AG09319 (cell line): Measurements from ENCODE around the gene MRPS11.

Source experiments
- DNase-seq: peaks from one replicate; pipeline ENCODE4 v3.0.0-alpha.2; 2010; ENCODE audit warnings: low read depth; ENCODE audit errors: extremely low read depth
- CTCF ChIP-seq: IDR thresholded peaks from 2 replicates; pipeline ENCODE4 v1.5.1; 2011; ENCODE audit warnings: low read depth, mild to moderate bottlenecking, inconsistent platforms, low read length, moderate library complexity

The MRPS11 gene

DNA sequence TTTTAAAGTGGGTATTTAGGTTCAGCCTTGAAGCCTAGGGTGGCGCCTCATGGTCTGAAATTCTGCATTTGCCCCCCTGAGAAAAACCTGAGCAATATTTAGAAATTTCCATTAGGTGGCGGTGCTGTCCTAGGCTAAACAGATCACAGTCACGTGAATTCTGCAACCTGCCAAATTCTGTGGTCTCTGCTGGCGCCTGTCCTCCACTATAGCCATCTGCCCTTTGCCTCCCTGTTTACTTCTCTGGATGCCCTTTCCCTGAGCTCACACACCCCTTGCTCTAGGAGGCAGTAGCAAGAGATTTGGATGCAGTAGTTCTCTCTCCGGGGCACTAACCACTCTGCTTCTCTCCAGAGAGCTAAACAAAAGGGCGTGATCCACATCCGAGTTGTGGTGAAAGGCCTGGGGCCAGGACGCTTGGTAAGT lies 9.1 kb downstream of the MRPS11 start:
- TF ChIP-seq CTCF = peak; percentile 48

GRCh38 chr15:88477126-88477525 lies 9.6 kb downstream of the MRPS11 start:
- DNase-seq = no peak
- TF ChIP-seq CTCF = no peak

More for the DNA sequence above, 9.1 kb downstream of the MRPS11 start:
- no peak for DNase-seq

DNA sequence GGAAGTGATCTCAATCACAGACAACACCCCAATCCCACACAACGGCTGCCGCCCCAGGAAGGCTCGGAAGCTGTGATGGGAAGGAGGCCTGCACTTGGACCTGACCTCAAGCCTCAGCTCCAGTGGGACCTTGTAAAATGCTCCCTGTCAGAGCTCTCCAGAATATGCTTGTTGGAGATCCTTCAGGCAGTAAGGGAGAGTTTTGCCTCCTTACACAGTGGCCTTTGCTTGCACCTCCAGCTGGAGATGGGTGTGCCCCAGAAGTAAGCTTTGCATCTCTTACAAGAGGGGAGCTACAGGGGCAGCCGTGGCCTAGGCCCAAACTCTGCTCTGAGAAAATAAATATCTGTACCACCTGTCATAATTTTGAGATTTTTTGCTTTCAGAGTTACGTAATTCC lies 10.4 kb downstream of the MRPS11 start:
- DNase-seq = no peak

GRCh38 chr15:88479169-88479568 lies 11.7 kb downstream of the MRPS11 start:
- no peak for TF ChIP-seq CTCF
- no peak for DNase-seq

More for the DNA sequence above, 10.4 kb downstream of the MRPS11 start:
- TF ChIP-seq CTCF = no peak

- TF ChIP-seq CTCF = no peak
- no peak for DNase-seq
Measured at GRCh38 chr15:88480981-88481380, 13.5 kb downstream of the MRPS11 start.

DNA sequence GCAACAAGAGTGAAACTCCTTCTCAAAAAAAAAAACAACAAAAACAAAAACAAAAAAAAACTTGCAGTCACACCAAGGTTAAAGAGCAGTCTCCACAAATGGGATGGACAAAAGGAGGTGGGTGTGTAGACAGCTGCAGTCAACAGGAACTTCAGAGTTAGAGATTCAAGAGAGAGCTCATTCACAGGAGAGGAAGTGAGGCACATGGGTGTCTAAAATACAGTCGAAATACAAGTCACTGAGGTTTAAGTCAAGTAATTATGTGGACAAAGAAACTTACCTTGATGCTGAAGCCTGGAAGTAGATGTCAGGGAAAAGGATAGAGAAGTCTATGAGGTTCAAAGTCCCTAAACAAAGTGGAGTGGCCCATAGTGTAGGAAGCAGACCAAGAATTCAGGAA lies 14.8 kb downstream of the MRPS11 start:
- TF ChIP-seq CTCF = no peak
- no peak for DNase-seq

DNA sequence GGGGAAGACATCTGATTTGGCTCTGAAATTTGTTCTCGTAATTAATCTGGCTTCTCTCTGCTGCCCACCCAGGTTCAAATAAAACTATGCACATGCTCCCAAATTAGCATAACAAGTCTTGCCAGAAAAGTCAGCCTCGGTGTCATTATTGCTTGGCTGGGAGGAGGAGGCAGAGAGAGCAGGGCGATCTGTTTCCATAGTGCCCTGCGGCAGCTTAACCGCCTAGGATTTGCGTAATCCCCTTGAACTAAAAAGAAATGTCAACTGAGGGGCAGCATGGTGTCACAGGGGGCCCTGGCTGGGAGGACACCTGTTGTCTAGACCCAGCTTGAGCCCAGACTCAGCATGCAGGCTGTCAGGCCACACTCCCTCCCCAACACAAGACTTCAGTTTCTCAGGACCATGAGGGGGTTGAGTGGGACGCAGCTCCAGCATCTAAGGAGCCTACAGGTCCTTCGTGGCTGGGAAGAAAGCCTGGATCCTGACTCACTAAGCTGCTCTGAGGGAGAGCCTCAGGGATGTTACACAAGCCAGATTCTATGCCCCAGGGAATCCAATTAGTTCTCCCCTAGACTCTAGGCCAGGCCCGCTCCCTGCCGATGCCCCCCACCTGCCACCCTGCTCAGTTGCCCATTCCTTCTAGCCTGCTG lies 17.3 kb downstream of the MRPS11 start:
- peak; percentile 40 for DNase-seq
- TF ChIP-seq CTCF = no peak
